IPS DF 6.9 (cell line): ENCODE measurements around the gene CFAP77.

Experiments used
- DNase-seq: peaks from one replicate; pipeline ENCODE4 v3.0.0-alpha.2; 2013; ENCODE audit warnings: low read depth, low spot score
- H3K27ac ChIP-seq: one replicate; pipeline ENCODE4 v1.5.1; 2013; ENCODE audit warnings: low read length, control low read depth
- H3K27me3 ChIP-seq: 2 replicates; pipeline ENCODE4 v1.6.1; 2013; ENCODE audit warnings: mild to moderate bottlenecking, low read length; ENCODE audit not compliant: control insufficient read depth, insufficient read depth
- H3K36me3 ChIP-seq: 2 replicates; pipeline ENCODE4 v1.6.1; 2013; ENCODE audit warnings: low read length; ENCODE audit not compliant: control insufficient read depth, insufficient read depth
- H3K4me1 ChIP-seq: 2 replicates; pipeline ENCODE4 v1.6.1; 2013; ENCODE audit warnings: low read length; ENCODE audit not compliant: control insufficient read depth, insufficient read depth
- H3K4me3 ChIP-seq: 2 replicates; pipeline ENCODE4 v1.5.1; 2013; ENCODE audit warnings: mild to moderate bottlenecking, low read length
- H3K9me3 ChIP-seq: 2 replicates; pipeline ENCODE4 v1.6.1; 2013; ENCODE audit warnings: low read length, inconsistent platforms; ENCODE audit not compliant: control insufficient read depth, insufficient read depth
- WGBS: extraction: QIAGEN DNeasy Blood & Tissue Kit; methylation state at CpG from one replicate; pipeline ENCODE4 v1.1.7; 2013; ENCODE audit warnings: mixed read lengths, missing lambda C conversion rate; ENCODE audit not compliant: insufficient read length, insufficient coverage; 5-methylcytosine and 5-hydroxymethylcytosine counted together

CFAP77 gene

GRCh38 chr9:132502480-132502879 is 92.5 kb downstream of the CFAP77 start:
- Histone ChIP-seq H3K27ac (no peak overlapping the region), H3K27me3 (no peaks in the 10 kb centered on the region), H3K4me1 (no peaks in the 10 kb centered on the region), H3K36me3 (no peaks in the 10 kb centered on the region), H3K4me3 (no peak overlapping the region), H3K9me3 (no peaks in the 10 kb centered on the region)
- DNase-seq, result no peak
- 100% methylated on average over 1 of the region's 12 CpGs for WGBS

GRCh38 chr9:132503116-132503515 is 93.1 kb downstream of the CFAP77 start:
- no CpG with 5 or more reads among the region's 6 CpGs for WGBS
- Histone ChIP-seq H3K27ac (no peak overlapping the region), H3K27me3 (no peaks in the 10 kb centered on the region), H3K4me3 (no peak overlapping the region), H3K36me3 (no peaks in the 10 kb centered on the region), H3K9me3 (no peaks in the 10 kb centered on the region), H3K4me1 (no peaks in the 10 kb centered on the region)
- no peak for DNase-seq

GRCh38 chr9:132504488-132504887 is 94.5 kb downstream of the CFAP77 start:
- H3K27me3 ChIP-seq, result no peaks in the 10 kb centered on the region
- no CpG with 5 or more reads among the region's 9 CpGs for WGBS
- H3K4me1 ChIP-seq, result no peaks in the 10 kb centered on the region
- H3K36me3 ChIP-seq, result no peaks in the 10 kb centered on the region
- H3K27ac ChIP-seq, result no peak overlapping the region
- H3K9me3 ChIP-seq, result no peaks in the 10 kb centered on the region
- DNase-seq, result no peak
- no peak overlapping the region for H3K4me3 ChIP-seq

- no peaks in the 10 kb centered on the region for H3K4me1 ChIP-seq
- no peak overlapping the region for H3K4me3 ChIP-seq
- no peak for DNase-seq
- no peak overlapping the region for H3K27ac ChIP-seq
- WGBS, result no CpG with 5 or more reads among the region's 17 CpGs
- no peaks in the 10 kb centered on the region for H3K9me3 ChIP-seq
- H3K36me3 ChIP-seq, result no peaks in the 10 kb centered on the region
- no peaks in the 10 kb centered on the region for H3K27me3 ChIP-seq
Measured at GRCh38 chr9:132505991-132506655, 96.1 kb downstream of the CFAP77 start.

GRCh38 chr9:132506977-132507669 is 97.1 kb downstream of the CFAP77 start:
- Histone ChIP-seq H3K27me3 (no peaks in the 10 kb centered on the region), H3K36me3 (no peaks in the 10 kb centered on the region), H3K4me3 (no peak overlapping the region), H3K9me3 (no peaks in the 10 kb centered on the region), H3K4me1 (no peaks in the 10 kb centered on the region), H3K27ac (no peak overlapping the region)
- DNase-seq, result no peak
- no CpG with 5 or more reads among the region's 9 CpGs for WGBS

GRCh38 chr9:132507670-132508469 is 97.9 kb downstream of the CFAP77 start:
- no peaks in the 10 kb centered on the region for H3K4me1 ChIP-seq
- H3K9me3 ChIP-seq, result no peaks in the 10 kb centered on the region
- DNase-seq, result peak; percentile 27
- no peaks in the 10 kb centered on the region for H3K27me3 ChIP-seq
- no peaks in the 10 kb centered on the region for H3K36me3 ChIP-seq
- no CpG with 5 or more reads among the region's 24 CpGs for WGBS
- no peak overlapping the region for H3K4me3 ChIP-seq
- no peak overlapping the region for H3K27ac ChIP-seq

GRCh38 chr9:132509928-132510874 is 100.2 kb downstream of the CFAP77 start:
- H3K36me3 ChIP-seq, result no peaks in the 10 kb centered on the region
- H3K27me3 ChIP-seq, result no peaks in the 10 kb centered on the region
- no CpG with 5 or more reads among the region's 40 CpGs for WGBS
- no peaks in the 10 kb centered on the region for H3K4me1 ChIP-seq
- no peak overlapping the region for H3K4me3 ChIP-seq
- no peak overlapping the region for H3K27ac ChIP-seq
- no peaks in the 10 kb centered on the region for H3K9me3 ChIP-seq
- DNase-seq, result no peak

GRCh38 chr9:132511191-132511999 is 101.4 kb downstream of the CFAP77 start:
- H3K4me1 ChIP-seq, result no peaks in the 10 kb centered on the region
- no peak overlapping the region for H3K27ac ChIP-seq
- H3K9me3 ChIP-seq, result no peaks in the 10 kb centered on the region
- WGBS, result no CpG with 5 or more reads among the region's 25 CpGs
- no peak overlapping the region for H3K4me3 ChIP-seq
- no peak for DNase-seq
- H3K27me3 ChIP-seq, result no peaks in the 10 kb centered on the region
- H3K36me3 ChIP-seq, result no peaks in the 10 kb centered on the region

- no peak overlapping the region for H3K27ac ChIP-seq
- no peaks in the 10 kb centered on the region for H3K4me1 ChIP-seq
- WGBS, result no CpG with 5 or more reads among the region's 15 CpGs
- no peak for DNase-seq
- no peak overlapping the region for H3K4me3 ChIP-seq
- H3K9me3 ChIP-seq, result no peaks in the 10 kb centered on the region
- no peaks in the 10 kb centered on the region for H3K36me3 ChIP-seq
- H3K27me3 ChIP-seq, result no peaks in the 10 kb centered on the region
Measured at GRCh38 chr9:132513416-132513815, 103.4 kb downstream of the CFAP77 start.
